Right lung (tissue), 5 donors: ENCODE measurements around the gene ASTN1. TPM values are rescaled to one million over a fixed set of nuclear protein-coding genes. Genes with fewer than 3 reads are reported as not detected.

Experiments
- DNase-seq, 2 donors: peaks; one replicate each; pipeline ENCODE4 v3.0.0-alpha.2; 2013
- polyA plus RNA-seq, 5 donors: library from polyadenylated mRNA; unstranded; fragments of 120-200 nt; gene quantifications; one replicate each; pipeline versions ENCODE4 v1.2.1 to v1.2.3, GENCODE V29; 2013; ENCODE audit warnings: inconsistent platforms in 1 of 5, low replicate concordance in 1 of 5; ENCODE audit not compliant: insufficient read length in 5 of 5, insufficient read depth in 1 of 5

ASTN1 gene
- polyA plus RNA-seq, 5 donors = 1.8 to 2.5 (median 2.5) TPM

GRCh38 chr1:176931526-176931925, 233.0 kb downstream of the ASTN1 start:
- no peak for DNase-seq

GRCh38 chr1:176926330-176927086, 238.0 kb downstream of the ASTN1 start:
- no peak for DNase-seq

GRCh38 chr1:176925223-176925622, 239.3 kb downstream of the ASTN1 start:
- no peak for DNase-seq

GRCh38 chr1:176923283-176923682, 241.2 kb downstream of the ASTN1 start:
- DNase-seq = peak in 1 of 2 donors; percentile 8

- no peak for DNase-seq
Observed at GRCh38 chr1:176919386-176920378, 244.8 kb downstream of the ASTN1 start.

- no peak for DNase-seq
Observed at GRCh38 chr1:176905648-176906047, 258.9 kb downstream of the ASTN1 start.

- DNase-seq = peak in 1 of 2 donors; percentile 7
Observed at GRCh38 chr1:176904057-176904751, 260.3 kb downstream of the ASTN1 start.

- DNase-seq = no peak
Observed at GRCh38 chr1:176903474-176903873, 261.0 kb downstream of the ASTN1 start.

GRCh38 chr1:176899321-176899720, 265.2 kb downstream of the ASTN1 start:
- DNase-seq = no peak

- DNase-seq = peak; percentile 43 to 63
Observed at GRCh38 chr1:176897350-176898236, 266.9 kb downstream of the ASTN1 start.

- no peak for DNase-seq
Observed at GRCh38 chr1:176896216-176896615, 268.3 kb downstream of the ASTN1 start.

GRCh38 chr1:176894450-176894849, 270.1 kb downstream of the ASTN1 start:
- no peak for DNase-seq

GRCh38 chr1:176893625-176894352, 270.7 kb downstream of the ASTN1 start:
- DNase-seq = no peak

GRCh38 chr1:176888471-176889032, 276.0 kb downstream of the ASTN1 start:
- DNase-seq = no peak

- no peak for DNase-seq
Observed at GRCh38 chr1:176885751-176886150, 278.8 kb downstream of the ASTN1 start.

GRCh38 chr1:176885341-176885740, 279.2 kb downstream of the ASTN1 start:
- DNase-seq = no peak

- no peak for DNase-seq
Observed at GRCh38 chr1:176884911-176885310, 279.6 kb downstream of the ASTN1 start.

- DNase-seq = no peak
Observed at GRCh38 chr1:176884286-176884685, 280.2 kb downstream of the ASTN1 start.

GRCh38 chr1:176880955-176881595, 283.4 kb downstream of the ASTN1 start:
- DNase-seq = peak; percentile 39 to 64
